DND-41 (cell line): ENCODE results near the gene TEX54.

Experiments
- ATAC-seq: fragments of 200-7000 bp; cut with Tn5 transposase; 3 replicates; pipeline ENCODE4 v1.9.1; 2021; ENCODE audit warnings: low read depth; ENCODE audit not compliant: insufficient read depth
- DNase-seq: peaks from one replicate; pipeline ENCODE4 v3.0.0-alpha.2; 2020
- H2AFZ ChIP-seq: 2 replicates; pipeline ENCODE4 v1.6.0; 2012; ENCODE audit warnings: low read depth, low read length
- H3K27ac ChIP-seq: 2 replicates; pipeline ENCODE4 v1.5.1; 2012; ENCODE audit warnings: low read length, inconsistent platforms
- H3K27me3 ChIP-seq: fragments of 200-600 bp; sonication (generic); 2 replicates; pipeline ENCODE4 v1.6.0; 2012; ENCODE audit warnings: low read length, mild to moderate bottlenecking, inconsistent platforms; ENCODE audit not compliant: insufficient read depth, poor library complexity
- H3K36me3 ChIP-seq: 2 replicates; pipeline ENCODE4 v1.5.1; 2012; ENCODE audit warnings: low read length, inconsistent platforms; ENCODE audit not compliant: insufficient read depth
- H3K4me1 ChIP-seq: 2 replicates; pipeline ENCODE4 v1.5.1; 2012; ENCODE audit warnings: mild to moderate bottlenecking, low read length; ENCODE audit not compliant: insufficient read depth
- H3K4me2 ChIP-seq: 2 replicates; pipeline ENCODE4 v1.6.0; 2012; ENCODE audit warnings: mild to moderate bottlenecking, moderate library complexity, low read length, inconsistent platforms; ENCODE audit not compliant: insufficient read depth
- H3K4me3 ChIP-seq, 2 experiments: fragments of 200-600 bp in 1 of 2; shearing (Covaris generic) in 1 of 2; 2 replicates each; pipeline ENCODE4 v1.5.1; 2012 to 2016; ENCODE audit warnings: inconsistent platforms in 2 of 2, low read length in 2 of 2, mild to moderate bottlenecking in 2 of 2, low read depth in 1 of 2, moderate library complexity in 1 of 2
- H3K79me2 ChIP-seq: 2 replicates; pipeline ENCODE4 v1.6.0; 2012; ENCODE audit warnings: low read length, inconsistent platforms; ENCODE audit not compliant: insufficient read depth
- H3K9ac ChIP-seq: 2 replicates; pipeline ENCODE4 v1.6.0; 2012; ENCODE audit warnings: low read depth, mild to moderate bottlenecking, inconsistent platforms, low read length, moderate library complexity
- H3K9me3 ChIP-seq: 2 replicates; pipeline ENCODE4 v1.5.1; 2012; ENCODE audit warnings: low read length, moderate library complexity, mild to moderate bottlenecking, inconsistent platforms; ENCODE audit not compliant: insufficient read depth, severe bottlenecking
- H4K20me1 ChIP-seq: 2 replicates; pipeline ENCODE4 v1.6.0; 2012; ENCODE audit warnings: low read length; ENCODE audit not compliant: insufficient read depth
- CTCF ChIP-seq: IDR thresholded peaks from 2 replicates; pipeline ENCODE4 v1.5.1; 2012; ENCODE audit warnings: borderline replicate concordance, low read length, moderate library complexity, mild to moderate bottlenecking; ENCODE audit not compliant: poor library complexity, severe bottlenecking; ENCODE audit errors: extremely low read depth
- EZH2 ChIP-seq: IDR thresholded peaks from 3 replicates; pipeline ENCODE4 v1.6.1; 2012; ENCODE audit warnings: borderline replicate concordance, low read depth, mild to moderate bottlenecking, moderate library complexity, low read length, inconsistent platforms; ENCODE audit not compliant: severe bottlenecking

TEX54 gene

DNA sequence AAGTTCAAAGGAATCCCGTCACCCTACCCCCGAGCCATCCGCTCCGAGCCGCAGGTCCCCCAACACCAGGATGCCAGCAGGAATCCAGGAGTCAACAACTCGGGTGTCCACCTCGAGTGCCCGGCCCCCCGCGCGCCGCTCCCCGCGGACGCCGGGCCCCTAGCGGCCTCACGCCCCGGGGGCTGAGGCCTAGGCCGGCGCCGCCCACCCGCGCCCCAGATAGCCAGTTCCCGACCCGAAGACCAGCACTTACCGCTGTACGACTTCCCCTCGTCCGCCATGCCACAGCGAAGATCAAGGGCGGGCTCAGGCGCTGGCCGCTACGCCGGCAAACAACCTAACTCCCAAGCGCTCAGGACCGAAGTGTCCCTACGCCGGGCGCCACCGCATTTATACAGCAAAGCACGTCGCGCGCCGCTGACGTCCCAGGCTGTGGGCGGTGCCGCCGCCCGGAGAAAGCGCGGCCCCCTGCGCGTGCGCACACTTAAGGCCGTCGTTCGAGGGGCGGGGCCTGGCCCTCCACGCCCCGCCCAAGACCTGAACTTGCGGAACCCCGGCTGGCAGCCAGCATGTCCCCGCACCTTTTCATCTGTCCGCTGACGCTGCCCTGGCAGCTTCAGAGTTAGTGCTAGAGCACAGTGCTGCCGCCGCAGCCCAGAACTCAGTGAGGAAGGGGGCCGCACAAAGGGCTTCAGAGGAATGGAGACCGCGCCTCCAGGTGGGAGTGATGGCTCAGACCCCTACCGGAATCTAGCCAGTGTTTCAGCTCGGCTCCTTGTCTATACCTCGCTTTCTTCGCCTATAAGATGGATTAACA is 27.4 kb downstream of the TEX54 start, which contains the start of gene NXF1:
NXF1 (minus strand) TSS at position 365 of the 817 bp plus-strand sequence; CDS start at position 281, 84 bp downstream.
- no peaks in the 10 kb centered on the region for H3K9me3 ChIP-seq
- peak; percentile 81 for ATAC-seq
- peak within 1 kb of the TSS; percentile 42 to 73 for H3K4me3 ChIP-seq
- no peaks in the 10 kb centered on the region for H3K27me3 ChIP-seq
- peaks cover 29% of the 10 kb centered on the region for H3K4me1 ChIP-seq
- peaks cover 15% of the 10 kb centered on the region; the same call in 1 of the 2 replicates for H4K20me1 ChIP-seq
- peak within 1 kb of the TSS; percentile 85 for H3K4me2 ChIP-seq
- DNase-seq: peak; percentile 94
- H2AFZ ChIP-seq: peak within 1 kb of the TSS; percentile 90
- TF ChIP-seq EZH2: no peak
- peak; percentile 28 for TF ChIP-seq CTCF
- H3K36me3 ChIP-seq: peaks cover 38% of the 10 kb centered on the region
- H3K79me2 ChIP-seq: peaks cover 46% of the 10 kb centered on the region
- H3K27ac ChIP-seq: peak within 1 kb of the TSS; percentile 78
- H3K9ac ChIP-seq: peak within 1 kb of the TSS; percentile 84

GRCh38 chr11:62804310-62805075 is 28.1 kb downstream of the TEX54 start:
- H3K9ac ChIP-seq: peak overlapping the region; percentile 84
- DNase-seq: no peak
- H3K79me2 ChIP-seq: peaks cover 48% of the 10 kb centered on the region
- H3K27ac ChIP-seq: peak overlapping the region; percentile 78
- TF ChIP-seq EZH2: no peak
- no peak for TF ChIP-seq CTCF
- peak overlapping the region; percentile 74 for H2AFZ ChIP-seq
- H3K4me2 ChIP-seq: peak overlapping the region; percentile 85
- H3K4me3 ChIP-seq: peak overlapping the region; percentile 42 to 73
- peaks cover 15% of the 10 kb centered on the region; the same call in 1 of the 2 replicates for H4K20me1 ChIP-seq
- H3K36me3 ChIP-seq: peaks cover 46% of the 10 kb centered on the region
- H3K9me3 ChIP-seq: no peaks in the 10 kb centered on the region
- peak; percentile 2 for ATAC-seq
- H3K27me3 ChIP-seq: no peaks in the 10 kb centered on the region
- H3K4me1 ChIP-seq: peaks cover 29% of the 10 kb centered on the region

GRCh38 chr11:62801071-62801470 is 31.6 kb downstream of the TEX54 start:
- no peaks in the 10 kb centered on the region for H3K9me3 ChIP-seq
- peaks cover 22% of the 10 kb centered on the region for H3K4me1 ChIP-seq
- TF ChIP-seq EZH2: no peak
- no peak for TF ChIP-seq CTCF
- peaks cover 19% of the 10 kb centered on the region; the same call in 1 of the 2 replicates for H4K20me1 ChIP-seq
- no peaks in the 10 kb centered on the region for H3K27me3 ChIP-seq
- H2AFZ ChIP-seq: no peak overlapping the region
- H3K79me2 ChIP-seq: peaks cover 48% of the 10 kb centered on the region
- DNase-seq: no peak
- no peak overlapping the region for H3K27ac ChIP-seq
- H3K36me3 ChIP-seq: peaks cover 77% of the 10 kb centered on the region
- no peak overlapping the region for H3K4me2 ChIP-seq
- ATAC-seq: no peak
- H3K4me3 ChIP-seq: no peak overlapping the region
- no peak overlapping the region for H3K9ac ChIP-seq
